ENCODE data around the gene H6PD.
A peak's percentile ranks its signal among the peaks of the same experiment; 100 is the strongest.

GRCh38 chr1:9307303-9307702 lies 72.7 kb downstream of the H6PD start:
- TF ChIP-seq SNAI2 (CRISPR knock-in tag; IDR thresholded peaks at IDR 0.05) (no peak), ARNTL (CRISPR knock-in tag; IDR thresholded peaks at IDR 0.05; ENCODE audit: borderline replicate concordance, low read depth) (no peak), ZFP30 (CRISPR knock-in tag; IDR thresholded peaks at IDR 0.05) (no peak), ESRRG (CRISPR knock-in tag; IDR thresholded peaks at IDR 0.05) (no peak), RARB (CRISPR knock-in tag; IDR thresholded peaks at IDR 0.05) (no peak), ZFP3 (CRISPR knock-in tag; IDR thresholded peaks at IDR 0.05) (no peak), PATZ1 (CRISPR knock-in tag; IDR thresholded peaks at IDR 0.05; ENCODE audit: borderline replicate concordance) (no peak), TOX (CRISPR knock-in tag; IDR thresholded peaks at IDR 0.05; ENCODE audit: borderline replicate concordance) (no peak), OSR1 (CRISPR knock-in tag; IDR thresholded peaks at IDR 0.05) (no peak), CREB5 (CRISPR knock-in tag; IDR thresholded peaks at IDR 0.05; ENCODE audit: low read depth) (no peak), CSDC2 (CRISPR knock-in tag; IDR thresholded peaks at IDR 0.05) (no peak), TCF4 (CRISPR knock-in tag; IDR thresholded peaks at IDR 0.05; ENCODE audit: borderline replicate concordance) (peak; percentile 72; the same call in 1 of the 2 replicates), TSHZ2 (CRISPR knock-in tag; IDR thresholded peaks at IDR 0.05) (no peak), ZNF8 (CRISPR knock-in tag; IDR thresholded peaks at IDR 0.05) (no peak)

Measured in SK-N-SH treated with all-trans-retinoic acid at 6 μM for 48 hours (cell line).